Measurements from ENCODE around the gene BUB3.

DNA sequence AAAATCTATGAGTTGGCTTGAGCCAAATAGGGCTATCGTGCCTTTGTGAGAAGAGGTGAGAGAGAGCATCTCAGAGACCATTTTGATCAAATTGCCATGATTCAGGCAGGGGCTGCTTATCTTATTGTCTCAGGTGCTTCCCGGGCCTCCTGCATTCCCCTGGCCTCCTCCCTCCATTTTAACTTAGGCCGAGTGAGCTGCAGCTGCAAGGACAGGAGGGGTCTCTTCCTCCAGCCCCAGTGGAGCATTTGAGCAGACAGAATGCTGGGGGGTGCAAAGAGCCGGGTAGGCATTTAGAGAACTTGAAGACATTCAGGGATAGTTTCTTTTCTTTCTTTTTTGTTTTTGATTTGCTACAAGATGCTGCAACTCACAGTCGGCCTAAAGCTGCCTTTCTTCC lies 59.0 kb downstream of the BUB3 start:
- TF ChIP-seq, protein P1, sequence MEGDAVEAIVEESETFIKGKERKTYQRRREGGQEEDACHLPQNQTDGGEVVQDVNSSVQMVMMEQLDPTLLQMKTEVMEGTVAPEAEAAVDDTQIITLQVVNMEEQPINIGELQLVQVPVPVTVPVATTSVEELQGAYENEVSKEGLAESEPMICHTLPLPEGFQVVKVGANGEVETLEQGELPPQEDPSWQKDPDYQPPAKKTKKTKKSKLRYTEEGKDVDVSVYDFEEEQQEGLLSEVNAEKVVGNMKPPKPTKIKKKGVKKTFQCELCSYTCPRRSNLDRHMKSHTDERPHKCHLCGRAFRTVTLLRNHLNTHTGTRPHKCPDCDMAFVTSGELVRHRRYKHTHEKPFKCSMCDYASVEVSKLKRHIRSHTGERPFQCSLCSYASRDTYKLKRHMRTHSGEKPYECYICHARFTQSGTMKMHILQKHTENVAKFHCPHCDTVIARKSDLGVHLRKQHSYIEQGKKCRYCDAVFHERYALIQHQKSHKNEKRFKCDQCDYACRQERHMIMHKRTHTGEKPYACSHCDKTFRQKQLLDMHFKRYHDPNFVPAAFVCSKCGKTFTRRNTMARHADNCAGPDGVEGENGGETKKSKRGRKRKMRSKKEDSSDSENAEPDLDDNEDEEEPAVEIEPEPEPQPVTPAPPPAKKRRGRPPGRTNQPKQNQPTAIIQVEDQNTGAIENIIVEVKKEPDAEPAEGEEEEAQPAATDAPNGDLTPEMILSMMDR (conservative IDR thresholded peaks at IDR 0.05): no peak
- no peak for TF ChIP-seq EZH2 (IDR thresholded peaks at IDR 0.05; ENCODE audit: low read depth)
